OCI-M1 (cell line): ENCODE data around the gene PAK5.

Source experiments
- DNase-seq: peaks from one replicate; lab custom pipeline; 2025; lab: John Stamatoyannopoulos, UW

The PAK5 gene

DNA sequence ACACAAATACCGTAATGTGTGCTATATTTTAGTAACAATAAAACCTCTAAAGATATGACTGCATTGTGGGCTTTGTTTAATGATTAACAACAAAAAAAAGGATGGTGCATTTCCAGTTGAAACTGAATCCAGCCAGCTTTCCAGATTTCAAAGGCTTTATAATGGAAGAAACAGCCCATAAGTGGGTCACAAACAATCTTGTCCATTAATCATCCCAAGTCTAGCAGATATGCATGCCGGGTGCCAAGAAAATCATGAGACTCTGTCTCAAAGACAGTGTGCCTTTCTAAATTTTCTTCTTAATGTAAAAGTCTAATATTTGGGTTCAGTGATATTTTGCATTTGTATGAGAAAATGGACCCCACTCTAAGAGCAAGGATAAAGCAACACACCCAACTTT is 345.1 kb downstream of the PAK5 start:
- DNase-seq, result no peak

DNA sequence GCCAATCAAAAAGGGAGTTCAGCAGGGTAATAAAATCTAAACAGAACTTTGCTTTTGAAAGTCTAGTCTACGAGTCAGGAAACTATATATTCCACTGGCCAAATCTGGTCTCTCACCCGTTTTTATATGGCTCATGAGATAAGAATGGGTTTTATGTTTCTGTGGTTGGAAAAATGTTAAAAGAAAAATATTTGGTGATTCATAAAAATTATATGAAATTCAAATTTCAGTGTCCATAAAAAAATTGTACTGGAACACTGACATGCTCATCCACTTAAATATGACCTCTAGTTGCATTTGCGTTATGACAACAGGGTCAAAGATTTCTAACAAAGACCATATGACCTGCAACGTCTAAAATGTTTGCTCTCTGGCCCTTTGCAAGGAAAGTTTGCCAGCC is 346.8 kb downstream of the PAK5 start:
- DNase-seq, result no peak

DNA sequence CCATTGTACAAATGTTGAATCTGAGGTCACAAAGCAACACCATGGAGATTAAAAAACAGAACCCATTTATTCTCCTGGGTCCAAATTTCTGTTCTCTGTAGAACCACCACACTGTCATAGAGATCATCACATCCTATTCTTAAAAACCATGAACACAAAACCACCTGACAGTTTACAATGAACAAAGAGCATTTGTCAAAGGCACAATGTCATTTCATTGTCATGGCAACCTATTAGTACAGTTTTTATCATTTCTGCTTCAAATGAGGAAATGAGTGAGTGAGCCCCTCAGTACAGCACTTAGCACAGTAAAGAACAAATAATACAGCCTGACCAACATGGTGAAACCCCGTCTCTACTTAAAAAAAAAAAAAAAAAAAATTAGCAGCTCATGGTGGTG is 347.6 kb downstream of the PAK5 start:
- no peak for DNase-seq

DNA sequence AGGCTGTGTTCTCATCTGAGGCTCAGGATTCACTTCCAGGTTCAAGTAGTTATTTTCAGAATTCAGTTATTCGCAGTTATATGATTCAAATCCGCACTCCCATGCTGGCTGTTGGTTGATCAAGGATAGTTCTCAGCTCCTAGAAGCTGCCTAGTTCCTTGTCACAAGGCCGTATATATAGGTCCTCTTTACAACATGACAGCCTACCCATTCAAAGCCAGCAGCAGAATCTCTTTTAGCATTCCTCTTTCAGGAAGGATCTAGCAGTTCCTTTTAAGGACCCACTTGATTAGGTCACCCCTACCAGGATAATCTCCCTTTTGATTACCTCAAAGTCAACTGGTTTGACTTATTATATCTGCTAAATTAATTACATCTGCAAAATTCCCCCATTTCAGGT is 348.2 kb downstream of the PAK5 start:
- DNase-seq, result no peak

DNA sequence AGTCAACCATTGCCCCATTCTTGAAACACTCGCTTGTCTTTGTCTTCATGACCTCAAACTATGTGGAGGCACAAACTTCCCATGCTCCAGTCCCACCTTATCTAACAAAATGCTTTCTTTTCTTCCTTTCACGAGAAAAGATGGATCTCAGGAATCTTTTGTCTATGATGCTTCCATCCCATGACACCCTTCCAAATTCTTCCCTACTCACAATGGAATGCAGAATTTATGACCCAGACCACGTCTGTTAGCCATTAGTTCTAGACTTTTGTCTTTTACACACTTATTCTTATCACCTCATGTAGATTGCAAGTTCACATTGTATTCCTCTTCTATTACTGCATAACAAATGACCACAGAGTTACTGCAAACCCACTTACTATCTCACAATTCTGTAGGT is 348.7 kb downstream of the PAK5 start:
- DNase-seq, result no peak

DNA sequence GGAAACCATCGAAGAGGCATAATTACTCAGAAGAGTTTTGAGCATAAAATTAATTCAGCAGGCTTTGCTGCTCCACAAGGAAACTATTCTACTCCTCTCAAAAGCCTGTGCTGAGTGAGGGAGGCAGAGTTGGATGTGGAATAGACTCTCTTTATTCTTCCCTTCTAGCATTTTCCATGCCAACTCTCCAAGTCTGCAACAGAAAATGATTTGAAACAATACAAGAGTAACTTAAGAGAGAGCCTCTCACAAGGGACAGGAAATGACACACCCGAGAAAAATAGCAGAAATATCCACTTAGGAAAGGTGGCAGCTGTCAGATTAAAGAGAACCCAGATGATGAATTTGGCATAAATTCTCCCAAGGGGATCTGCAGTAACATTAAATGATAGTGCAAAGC is 350.8 kb downstream of the PAK5 start:
- DNase-seq, result no peak
